A673 (cell line): ENCODE data around the gene TENT5D.

ENCODE experiments used
- EZH2 ChIP-seq: fragments of 200-600 bp; sonication (generic); IDR thresholded peaks from 2 replicates; pipeline ENCODE4 v1.6.1; 2017; ENCODE audit warnings: borderline replicate concordance, low read depth, mild to moderate bottlenecking, mixed read lengths, antibody characterized with exemption, low read length; ENCODE audit not compliant: poor library complexity, severe bottlenecking
- TF ChIP-seq, protein P1 (sequence below): fragments of 300-800, 200-600 bp; sonication (generic); conservative IDR thresholded peaks from 2 replicates; pipeline ENCODE4 v1.5.1; 2017; ENCODE audit warnings: low read depth, mild to moderate bottlenecking, antibody characterized with exemption, low read length, moderate library complexity, mixed read lengths

DNA sequence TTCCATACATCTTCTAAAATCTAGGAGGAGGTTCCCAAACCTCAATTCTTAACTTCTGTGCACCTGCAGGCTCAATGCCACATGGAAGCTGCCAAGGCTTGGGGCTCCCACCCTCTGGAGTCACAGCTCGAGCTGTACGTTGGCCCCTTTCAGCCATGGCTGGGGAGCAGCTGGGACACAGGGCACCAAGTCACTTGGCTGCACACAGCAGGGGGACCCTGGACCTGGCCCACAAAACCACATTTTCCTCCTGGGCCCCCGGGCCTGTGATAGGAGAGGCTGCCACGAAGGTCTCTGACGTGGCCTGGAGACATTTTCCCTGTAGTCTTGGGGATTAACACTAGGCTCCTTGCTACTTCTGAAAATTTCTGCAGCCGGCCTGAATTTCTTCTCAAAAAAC is 8.2 kb upstream of the TENT5D start:
- TF ChIP-seq, protein P1, sequence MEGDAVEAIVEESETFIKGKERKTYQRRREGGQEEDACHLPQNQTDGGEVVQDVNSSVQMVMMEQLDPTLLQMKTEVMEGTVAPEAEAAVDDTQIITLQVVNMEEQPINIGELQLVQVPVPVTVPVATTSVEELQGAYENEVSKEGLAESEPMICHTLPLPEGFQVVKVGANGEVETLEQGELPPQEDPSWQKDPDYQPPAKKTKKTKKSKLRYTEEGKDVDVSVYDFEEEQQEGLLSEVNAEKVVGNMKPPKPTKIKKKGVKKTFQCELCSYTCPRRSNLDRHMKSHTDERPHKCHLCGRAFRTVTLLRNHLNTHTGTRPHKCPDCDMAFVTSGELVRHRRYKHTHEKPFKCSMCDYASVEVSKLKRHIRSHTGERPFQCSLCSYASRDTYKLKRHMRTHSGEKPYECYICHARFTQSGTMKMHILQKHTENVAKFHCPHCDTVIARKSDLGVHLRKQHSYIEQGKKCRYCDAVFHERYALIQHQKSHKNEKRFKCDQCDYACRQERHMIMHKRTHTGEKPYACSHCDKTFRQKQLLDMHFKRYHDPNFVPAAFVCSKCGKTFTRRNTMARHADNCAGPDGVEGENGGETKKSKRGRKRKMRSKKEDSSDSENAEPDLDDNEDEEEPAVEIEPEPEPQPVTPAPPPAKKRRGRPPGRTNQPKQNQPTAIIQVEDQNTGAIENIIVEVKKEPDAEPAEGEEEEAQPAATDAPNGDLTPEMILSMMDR: no peak
- TF ChIP-seq EZH2: no peak
